IPS-18c (cell line): Measurements from ENCODE around the gene RCE1.

Experiments
- H3K4me3 ChIP-seq: 2 replicates; pipeline ENCODE4 v1.7.0; 2013; ENCODE audit warnings: low read depth, mild to moderate bottlenecking, low read length, moderate library complexity; ENCODE audit not compliant: insufficient read depth
- H3K9me3 ChIP-seq: one replicate; pipeline ENCODE4 v1.6.1; 2013; ENCODE audit warnings: mild to moderate bottlenecking, low read length, moderate library complexity; ENCODE audit not compliant: control insufficient read depth, insufficient read depth

RCE1 gene

DNA sequence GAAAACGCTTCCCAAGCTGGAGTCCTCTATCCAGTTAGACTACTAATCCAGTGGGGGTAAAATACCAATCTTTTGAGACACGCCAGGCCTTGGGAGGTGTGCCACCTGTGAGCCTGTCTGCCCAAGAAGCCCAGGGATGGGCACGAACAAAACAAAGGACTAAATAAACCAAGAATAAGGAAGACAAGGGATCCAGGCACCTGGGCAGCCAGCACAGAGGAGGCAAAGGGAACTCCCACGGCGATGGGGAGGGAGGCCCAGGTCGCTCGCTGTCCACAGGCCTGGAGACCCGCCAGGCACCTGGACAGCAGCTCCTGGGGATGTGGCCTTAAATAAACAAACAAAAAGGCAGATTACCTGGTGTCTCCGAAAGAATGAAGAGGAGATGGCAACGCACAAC lies 45.0 kb downstream of the RCE1 start:
- H3K9me3 ChIP-seq = peaks cover 4% of the 10 kb centered on the region
- H3K4me3 ChIP-seq = no peak overlapping the region

DNA sequence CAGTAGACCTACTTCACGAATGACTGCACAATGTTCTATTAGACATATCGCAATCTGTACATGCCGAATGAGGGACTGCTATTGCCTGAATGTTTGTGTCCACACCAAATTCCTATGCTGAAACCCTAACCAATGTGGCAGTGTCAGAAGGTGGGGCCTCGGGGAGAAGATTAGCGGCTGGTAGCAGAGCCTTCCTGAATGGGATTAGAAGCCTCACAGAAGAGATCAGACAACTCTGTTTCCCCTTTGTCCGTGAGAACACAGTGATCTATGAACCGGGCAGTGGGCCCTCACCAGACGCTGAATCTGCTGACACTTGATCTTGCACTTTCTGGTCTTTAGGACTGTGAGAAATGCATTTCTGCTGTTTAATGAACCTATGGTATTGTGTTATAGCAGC lies 46.7 kb downstream of the RCE1 start:
- no peak overlapping the region for H3K4me3 ChIP-seq
- peaks cover 4% of the 10 kb centered on the region for H3K9me3 ChIP-seq

- no peak overlapping the region for H3K4me3 ChIP-seq
- peaks cover 4% of the 10 kb centered on the region for H3K9me3 ChIP-seq
Measured at GRCh38 chr11:66891851-66892660, 48.8 kb downstream of the RCE1 start.

- Histone ChIP-seq H3K4me3 (no peak overlapping the region), H3K9me3 (peaks cover 4% of the 10 kb centered on the region)
Measured at GRCh38 chr11:66892911-66893310, 49.7 kb downstream of the RCE1 start.

DNA sequence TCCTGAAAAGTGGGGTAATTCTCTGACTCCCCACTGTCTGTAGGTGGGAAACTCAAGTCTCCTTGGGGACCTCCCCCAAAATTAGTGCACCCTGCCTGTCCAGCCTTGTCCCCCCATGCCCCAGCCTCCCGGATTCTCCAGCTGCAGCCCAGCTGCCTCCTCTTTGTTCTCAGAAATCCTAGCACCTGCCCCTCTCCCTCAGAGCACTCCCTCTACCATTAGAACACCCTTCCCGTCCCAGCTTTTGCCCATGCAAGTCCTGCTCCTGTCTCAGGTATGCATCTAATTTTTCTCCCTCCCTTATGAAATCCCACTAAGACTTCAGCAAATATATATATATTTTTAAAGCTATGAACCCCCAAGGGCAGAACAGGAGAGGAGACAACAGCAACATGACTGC lies 50.9 kb downstream of the RCE1 start:
- no peak overlapping the region for H3K4me3 ChIP-seq
- H3K9me3 ChIP-seq = peaks cover 4% of the 10 kb centered on the region
